HG02678 (cell line): Measurements from ENCODE around the gene CERS6.

Experiments used
- ATAC-seq: cut with Tn5 transposase; IDR thresholded peaks from one replicate; pipeline ENCODE4 v1.9.1; 2021; ENCODE audit warnings: mild to moderate bottlenecking, moderate library complexity; ENCODE audit not compliant: unreplicated experiment

Gene CERS6

DNA sequence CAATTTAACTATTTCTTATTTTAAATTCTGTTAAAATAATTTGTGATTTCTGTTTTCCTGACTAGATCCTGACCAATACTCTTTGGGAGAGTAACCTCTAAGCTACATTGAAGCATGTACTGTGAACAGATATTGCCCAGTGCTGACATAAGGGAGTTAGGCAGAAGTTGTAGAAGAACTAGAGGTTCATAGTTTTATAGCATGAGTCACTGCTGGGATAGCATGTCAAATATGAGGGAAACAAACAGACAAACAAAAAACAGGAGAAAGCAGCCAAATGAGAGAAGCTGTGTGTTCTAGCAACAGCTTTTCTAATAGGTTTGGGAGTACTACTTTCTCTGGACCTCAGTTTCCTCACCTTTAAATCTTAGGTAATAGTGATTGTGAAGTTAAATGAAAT, 72.4 kb downstream of the CERS6 start:
- ATAC-seq = no peak

DNA sequence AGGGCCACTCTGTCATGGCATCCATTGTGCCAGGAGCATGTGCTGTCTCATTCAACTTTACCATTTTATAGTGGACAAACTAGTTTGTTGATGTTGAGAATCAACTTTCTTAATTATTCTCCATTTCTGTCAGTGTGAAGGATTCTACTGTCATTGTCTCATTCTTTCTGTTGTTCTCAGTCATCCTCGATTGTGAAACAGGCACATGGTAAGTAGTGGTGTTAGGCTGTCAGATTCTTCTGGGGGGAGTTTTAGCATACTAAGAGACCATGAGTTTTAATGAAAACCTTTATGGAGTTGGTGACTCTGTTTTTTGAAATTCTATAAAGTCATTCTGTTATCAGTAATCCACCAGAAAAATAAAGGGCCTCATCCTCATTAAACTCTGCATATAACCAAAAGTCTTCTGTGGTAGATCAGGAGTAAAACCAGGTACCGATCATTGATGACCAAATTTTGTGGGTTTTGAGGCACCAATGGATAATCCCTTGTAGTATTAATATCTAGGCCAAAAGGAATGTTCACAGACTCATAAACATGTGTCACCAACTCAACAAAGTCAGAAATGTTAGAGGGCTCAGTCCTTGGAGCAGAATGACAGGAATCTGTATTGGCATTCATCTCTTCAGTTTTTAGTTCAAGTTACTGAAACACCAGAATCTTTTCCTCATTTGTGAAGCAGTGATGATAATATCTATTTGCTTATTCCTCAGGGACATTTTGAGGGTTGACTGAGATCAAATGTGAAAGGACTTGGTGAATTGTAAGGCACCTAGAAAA, 73.2 kb downstream of the CERS6 start:
- ATAC-seq = no peak

DNA sequence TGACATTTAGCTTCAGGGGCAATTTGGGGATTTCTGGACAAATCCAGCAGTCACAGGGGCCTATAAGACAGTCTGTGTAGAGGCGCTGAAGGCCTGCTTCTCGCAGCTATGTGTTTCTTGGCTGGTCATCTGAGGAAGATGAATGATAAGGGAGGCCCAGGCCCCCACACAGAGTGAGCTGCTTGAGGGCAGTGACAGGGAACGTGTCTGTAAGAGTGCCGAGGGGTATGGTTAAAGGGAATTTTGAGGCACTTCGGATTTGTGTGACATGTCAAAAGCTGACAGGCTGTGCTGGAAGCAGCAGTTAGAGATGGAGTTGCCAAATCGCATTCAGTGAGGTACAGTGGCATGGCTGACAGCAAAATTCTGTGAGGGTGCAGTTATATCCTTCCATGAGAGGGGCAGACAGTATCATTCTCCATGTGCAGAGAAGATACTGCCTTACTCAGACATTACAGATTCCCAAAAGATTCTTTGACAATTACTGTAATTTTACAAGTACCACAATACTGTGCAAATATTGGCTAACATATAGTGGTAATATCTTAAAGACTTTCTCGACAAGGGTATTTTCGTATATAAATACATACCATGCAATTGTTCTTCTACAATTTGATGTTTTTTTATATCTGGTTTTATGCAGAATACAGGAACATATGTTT, 74.0 kb downstream of the CERS6 start:
- no peak for ATAC-seq

DNA sequence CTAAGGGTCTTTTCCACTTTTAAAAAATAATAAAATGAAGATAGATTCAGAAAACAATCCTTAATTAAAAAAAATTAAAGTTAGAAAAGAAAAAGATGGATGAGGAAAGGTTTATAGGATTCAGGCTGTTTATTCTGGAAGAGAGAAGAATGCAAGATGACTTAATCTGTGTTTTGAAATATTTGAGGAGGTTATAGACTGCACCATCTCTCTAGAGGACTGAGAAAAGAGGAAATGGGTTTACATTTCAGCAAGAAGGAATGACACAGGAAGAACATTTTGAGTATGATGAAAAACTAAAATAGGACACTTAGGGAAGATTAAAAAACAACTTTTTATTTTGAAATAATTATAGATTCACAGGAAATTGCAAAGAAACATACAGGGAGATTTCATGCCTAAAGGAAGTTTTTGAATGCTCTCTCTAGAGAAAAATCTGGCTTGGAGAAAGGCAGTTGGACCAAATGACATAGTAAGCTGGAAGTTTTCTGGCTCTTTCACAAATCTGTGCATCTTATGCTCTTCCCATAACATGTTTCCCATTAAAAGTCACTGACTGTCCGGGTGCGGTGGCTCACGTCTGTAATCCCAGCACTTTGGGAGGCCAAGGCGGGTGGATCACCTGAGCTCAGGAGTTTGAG, 75.0 kb downstream of the CERS6 start:
- peak; percentile 44 for ATAC-seq

DNA sequence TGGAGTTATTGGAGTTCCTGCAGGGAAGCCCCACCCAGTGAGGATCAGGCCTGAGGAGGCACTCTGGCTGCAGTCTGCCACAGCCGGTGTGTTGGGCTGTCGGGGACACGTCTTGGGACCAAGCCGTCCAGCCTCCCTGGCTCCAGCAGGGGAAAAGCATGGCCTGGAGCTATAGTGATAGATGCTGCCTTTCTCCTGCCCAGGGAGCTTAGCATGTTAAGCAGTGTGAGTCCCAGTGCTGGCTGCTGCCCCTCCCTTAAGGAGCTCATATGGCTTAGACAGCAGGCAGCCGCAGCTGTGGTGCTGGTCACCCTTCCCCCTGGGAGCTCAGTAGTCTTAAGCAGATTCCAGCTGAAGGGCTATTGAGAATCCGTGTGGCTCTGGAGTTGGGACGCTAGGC, 78.9 kb downstream of the CERS6 start:
- ATAC-seq = no peak

DNA sequence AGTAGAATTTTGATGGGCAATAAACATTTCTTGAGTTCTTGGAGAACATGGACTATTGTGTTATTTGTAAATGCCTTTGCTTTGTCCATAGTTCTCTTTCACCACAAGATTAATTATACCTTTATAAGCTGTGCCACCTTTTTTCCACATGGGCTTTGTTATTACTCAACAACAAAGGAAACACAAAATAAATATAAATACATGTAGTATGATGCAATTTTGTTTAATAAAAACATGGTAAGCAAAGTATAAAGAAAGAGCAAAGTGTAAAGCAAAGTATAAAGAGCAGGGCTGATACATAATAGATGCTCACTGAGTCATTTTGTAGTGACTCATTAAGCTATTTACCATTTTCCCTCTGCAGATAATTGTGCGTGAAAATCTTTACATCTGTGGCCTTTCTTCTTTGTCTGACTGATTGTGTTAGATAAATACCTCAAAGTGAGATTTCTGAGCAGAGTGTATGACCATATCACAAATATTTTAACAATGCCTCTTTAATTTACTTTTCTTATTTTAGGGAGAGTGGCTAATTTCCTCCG, 80.9 kb downstream of the CERS6 start:
- no peak for ATAC-seq

DNA sequence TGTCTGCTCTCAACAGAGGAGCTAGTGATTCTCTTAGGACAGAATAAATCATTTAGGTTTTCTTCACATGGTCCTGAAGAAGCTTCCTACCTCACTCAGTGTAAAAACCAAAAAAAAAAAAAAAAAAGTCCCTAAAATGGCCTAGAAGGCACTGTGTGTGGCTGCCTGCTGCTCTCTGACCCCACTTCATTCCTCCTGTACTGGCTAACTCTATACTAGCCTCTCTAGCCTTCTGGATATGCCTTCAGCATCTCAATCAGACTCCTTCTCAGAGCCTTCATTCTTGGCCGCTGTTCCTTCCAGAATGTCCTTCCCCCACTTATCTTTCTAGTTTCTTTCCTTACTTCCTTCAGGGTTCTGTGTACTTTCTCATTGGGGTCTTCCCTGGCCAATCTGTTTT, 82.1 kb downstream of the CERS6 start:
- ATAC-seq = no peak

DNA sequence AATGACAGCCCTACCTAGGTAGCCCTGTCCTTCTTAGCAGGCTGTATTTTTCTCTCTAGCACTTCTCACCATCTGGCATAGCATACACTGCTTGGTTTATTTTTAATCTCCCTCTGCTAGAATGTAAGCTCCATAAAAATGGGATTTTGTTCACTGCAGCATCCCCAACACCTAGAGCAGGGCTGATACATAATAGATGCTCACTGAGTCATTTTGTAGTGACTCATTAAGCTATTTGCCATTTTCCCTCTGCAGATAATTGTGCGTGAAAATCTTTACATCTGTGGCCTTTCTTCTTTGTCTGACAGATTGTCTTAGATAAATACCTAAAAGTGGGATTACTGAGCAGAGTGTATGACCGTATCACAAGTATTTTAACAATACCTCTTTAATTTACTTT, 82.5 kb downstream of the CERS6 start:
- no peak for ATAC-seq

DNA sequence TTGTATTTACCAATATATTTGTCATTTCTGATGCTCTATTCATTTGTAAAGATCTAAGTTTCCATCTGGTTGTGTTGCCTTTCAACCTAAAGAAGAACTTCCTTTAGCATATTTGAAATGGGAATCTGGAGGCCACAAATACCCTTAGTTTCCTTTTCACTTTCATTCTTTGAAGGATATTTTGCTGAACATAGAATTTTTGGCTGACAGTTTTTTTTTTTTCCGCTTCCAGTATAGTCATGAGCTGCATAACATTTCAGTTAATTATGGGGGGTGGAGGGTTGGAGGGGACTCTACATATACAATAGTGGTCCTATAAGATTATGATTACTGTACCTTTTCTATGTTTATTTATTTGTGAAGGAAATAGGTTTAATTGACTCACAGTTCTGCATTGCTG, 83.9 kb downstream of the CERS6 start:
- no peak for ATAC-seq

DNA sequence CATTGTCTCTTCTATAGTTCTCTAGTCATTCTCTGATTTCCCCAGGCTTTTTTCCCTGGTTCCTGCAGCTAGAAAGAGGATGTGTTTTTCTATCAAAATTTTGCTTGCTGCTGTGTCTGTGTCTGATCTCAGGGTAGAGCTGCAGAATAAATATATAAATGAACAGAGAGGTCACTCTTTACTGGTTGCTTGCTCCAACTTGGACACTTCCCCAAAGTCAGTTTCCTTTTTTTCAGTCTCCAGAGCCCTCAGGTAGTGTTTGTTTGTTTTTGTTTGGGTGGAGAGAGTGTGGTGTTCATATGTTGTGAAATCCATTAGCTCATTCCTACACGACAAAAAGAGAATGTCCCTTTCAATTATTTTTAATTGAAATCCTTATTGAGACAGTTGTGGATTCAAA, 85.8 kb downstream of the CERS6 start:
- no peak for ATAC-seq

DNA sequence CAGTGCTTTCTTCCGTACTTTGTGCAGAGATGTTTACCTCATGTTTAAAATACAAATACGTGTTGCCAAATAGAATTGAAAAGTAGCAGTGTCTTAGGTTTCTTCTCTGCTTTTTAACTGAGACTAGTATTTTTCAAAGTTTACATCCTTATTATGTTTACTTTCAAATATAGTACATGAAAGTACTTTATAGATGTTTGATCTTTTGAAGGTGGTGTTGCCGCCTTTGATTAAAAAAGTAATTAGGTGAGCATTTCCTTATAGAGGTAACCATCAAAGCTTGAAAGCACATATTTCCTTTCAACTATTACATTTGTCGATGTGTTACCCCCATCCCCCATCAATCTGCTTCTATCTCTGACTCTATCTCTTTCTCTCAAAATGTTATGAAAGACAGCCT, 87.0 kb downstream of the CERS6 start:
- ATAC-seq = no peak

DNA sequence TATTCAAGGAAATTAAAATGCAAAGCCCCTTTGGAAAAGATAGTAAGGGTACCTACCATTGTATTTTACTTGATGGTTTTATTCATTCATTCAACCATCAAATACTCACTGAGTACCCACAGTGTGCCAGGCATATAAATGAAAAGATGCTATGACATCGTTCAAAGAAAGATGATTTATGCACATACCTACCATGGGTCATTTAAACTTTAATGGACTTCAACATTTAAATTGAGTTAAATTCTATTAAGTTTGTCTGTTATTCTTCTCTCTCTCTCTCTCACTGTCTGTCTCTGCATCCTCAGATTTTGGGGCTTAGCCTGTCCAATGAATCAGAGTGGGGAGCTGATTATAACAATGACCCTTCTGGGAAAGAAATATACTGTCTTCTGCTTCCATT, 87.9 kb downstream of the CERS6 start:
- ATAC-seq = no peak

DNA sequence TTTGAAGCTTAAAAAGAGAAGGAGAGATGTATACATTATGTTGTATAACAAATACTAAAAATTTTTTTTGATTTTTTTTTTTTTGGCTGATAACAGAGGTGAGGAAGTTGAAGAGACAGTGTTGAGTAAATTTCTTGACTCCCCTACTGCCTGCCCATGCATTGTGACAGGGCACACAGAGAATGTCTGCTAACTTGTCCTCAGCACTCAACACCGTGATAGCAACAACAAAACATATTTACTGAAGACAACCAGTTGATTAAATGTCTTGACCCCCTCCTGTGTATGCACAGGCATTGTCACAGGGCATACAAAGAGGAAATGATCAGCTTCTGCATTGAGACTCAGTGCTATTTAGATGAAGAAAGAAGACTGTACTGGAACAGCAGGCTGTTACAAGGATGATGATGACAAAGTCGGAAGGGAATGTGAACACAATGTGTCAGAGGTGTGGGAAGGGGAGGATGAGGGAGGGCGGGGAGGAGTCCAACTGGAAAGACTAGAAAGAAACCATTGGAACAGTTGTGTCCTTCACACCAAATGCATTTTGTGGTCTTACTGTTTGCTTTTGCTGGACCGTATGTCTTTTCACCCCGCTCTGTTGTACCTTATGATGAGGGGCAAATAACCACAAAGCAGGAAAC, 89.5 kb downstream of the CERS6 start:
- ATAC-seq = no peak

DNA sequence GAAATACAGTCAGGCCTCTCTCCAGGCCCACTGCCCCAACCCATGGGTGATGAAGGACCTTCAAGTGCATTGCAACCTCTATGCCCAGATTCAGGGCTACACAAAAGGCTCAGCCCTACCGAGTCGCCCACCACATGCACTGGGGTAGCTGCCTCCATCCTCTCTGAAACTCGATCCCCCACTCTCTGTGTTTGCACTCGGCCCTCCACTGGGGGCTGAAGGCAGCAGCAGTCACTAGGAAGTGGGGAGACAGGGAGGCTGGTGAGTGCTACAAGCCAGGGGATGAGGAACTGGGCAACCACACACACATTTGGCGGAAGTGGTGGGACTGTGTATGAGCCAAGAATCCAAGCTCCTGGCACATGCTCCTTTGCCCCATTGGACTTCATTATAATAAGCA, 94.6 kb downstream of the CERS6 start:
- no peak for ATAC-seq

DNA sequence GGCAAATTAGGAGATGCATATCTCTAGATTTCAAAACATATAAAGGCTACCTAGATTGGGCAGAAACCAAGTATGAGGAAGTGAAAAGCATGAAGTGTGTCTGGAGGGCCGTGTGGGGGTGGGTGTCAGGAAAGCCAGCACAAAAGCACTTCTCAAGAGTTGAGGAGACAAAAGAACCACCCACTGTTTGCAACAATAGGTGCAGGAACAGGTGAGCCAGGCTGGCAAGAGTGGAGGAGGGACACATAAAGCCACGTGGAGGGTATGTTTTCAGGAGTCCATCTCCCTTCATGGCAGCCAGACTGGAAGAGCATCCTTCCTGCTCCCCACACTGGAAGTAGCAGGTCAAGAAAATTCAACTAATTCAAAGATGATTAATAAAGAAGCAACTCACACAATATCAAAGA, 96.4 kb downstream of the CERS6 start:
- peak; percentile 97 for ATAC-seq

DNA sequence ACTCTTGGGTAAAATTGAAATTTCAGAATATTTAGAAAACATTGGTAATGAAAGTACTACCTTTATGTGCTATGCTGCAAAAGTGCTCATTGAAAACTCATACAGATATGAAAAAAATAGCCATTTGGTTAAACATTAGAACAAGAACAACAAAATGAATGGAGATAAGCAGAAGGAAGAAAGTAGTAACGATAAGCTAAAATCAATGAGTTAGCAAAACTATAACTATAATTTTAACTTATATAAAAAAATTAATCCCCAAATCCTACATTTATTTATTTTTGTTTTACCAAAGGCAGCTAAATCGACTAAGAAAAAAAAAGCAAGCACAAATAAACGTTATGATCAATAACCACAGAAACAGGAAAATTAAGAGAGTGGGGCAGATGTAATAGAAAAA, 99.2 kb downstream of the CERS6 start:
- ATAC-seq = no peak

DNA sequence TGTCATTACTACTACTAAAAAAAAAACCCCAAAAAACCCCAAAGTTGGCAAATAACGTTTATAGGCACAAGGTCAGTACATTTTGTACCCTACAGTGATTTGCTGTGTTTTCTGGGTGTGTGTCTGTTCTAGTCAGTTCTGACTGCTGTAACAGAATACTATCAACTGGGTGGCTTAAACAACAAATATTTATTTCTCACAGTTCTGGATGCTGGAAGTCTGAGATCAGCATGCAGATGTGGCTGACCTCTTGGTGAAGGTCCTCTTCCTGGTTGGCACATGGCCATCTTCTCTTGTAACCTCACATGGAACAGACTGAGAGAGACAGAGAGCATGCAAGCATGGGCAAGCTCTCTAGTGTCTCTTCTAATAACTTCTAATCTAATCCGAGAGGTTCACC, 103.1 kb downstream of the CERS6 start:
- no peak for ATAC-seq

DNA sequence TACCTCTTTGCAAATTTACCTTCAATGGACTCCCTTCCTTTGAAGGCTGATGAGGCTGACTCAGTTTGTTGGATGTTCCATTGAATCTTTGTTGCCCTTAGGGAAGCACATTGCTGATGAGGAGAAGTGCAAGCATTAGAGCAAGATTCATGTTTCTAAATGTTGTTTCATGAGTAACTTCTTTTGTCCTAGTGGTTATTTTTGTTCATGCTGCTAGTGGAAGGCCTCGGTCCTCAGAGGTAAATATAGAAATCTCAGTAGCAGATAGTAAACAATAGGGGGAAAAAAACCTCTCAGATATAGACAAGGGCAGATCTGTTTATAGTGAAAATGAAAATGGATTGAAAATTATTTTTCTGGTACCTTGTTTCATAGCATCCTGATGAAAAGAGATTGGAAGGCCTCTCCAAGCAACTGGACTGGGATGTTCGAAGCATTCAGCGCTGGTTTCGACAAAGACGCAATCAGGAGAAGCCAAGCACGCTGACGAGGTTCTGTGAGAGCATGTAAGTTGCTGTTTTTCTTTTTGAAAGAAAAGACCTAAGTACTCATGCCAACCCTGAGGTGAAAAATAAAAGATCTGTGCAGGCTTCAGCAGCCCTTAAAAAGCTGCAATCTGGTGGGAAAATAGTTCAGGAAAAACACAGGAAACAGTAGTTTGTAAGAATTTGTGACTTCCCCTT, 104.9 kb downstream of the CERS6 start:
- ATAC-seq = peak; percentile 72

DNA sequence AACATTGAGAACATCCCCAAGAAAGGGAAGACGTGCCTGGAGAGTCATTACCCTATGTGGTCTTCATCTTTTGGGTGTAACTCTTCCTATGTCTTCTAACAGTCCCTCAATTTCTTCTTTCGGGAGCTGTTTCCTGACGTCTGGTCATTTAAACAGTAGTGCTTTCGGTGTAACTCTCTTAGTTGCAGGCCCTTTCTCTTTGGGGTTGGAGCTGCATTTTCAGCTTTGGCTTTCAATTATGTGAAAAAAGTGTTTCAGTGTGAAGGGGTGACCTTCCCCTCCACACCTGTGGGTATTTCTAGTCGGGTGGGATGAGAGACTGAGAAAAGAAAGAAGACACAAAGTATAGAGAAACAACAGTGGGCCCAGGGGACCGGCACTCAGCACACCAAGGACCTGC, 105.9 kb downstream of the CERS6 start:
- ATAC-seq = no peak

DNA sequence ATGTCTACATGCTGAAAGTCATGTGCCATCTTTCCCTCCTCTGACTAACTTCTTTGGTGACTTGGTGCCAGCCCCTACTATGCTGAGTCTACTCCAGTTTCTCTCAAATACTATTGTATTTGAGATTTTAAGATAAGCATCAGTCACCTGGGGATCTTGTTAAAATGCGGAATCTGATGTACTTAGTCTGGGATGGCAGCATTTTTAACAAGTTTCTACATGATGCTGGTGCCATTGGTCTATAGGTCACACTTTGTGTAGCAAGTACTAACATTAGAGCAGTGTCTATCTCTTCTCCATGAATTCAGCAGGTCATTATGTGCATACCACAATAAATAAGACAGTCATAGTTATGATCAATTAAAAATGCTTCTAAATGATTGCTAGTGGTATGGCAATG, 106.9 kb downstream of the CERS6 start:
- no peak for ATAC-seq

DNA sequence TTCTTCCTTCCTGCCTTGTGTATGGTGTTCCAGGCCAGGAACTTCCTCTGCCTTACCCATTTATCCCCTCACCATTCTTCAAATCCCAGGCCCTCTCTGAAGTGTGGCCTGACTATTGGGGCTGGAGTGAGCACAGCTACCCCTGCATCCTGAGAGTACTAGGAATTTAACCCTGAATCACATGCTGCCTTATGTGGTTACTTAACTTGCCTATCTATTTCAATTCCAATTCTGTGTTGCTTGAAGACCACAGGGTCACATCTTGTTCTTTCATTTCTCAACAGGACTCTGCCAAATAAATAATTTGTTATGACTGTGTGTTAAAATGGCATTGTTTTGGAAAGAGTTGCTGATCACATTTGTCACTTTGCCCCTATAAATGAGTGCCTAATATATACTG, 108.6 kb downstream of the CERS6 start:
- no peak for ATAC-seq
